Left ventricle myocardium inferior (tissue), 1 donor: ENCODE measurements around the gene SLC1A4. TPM values are rescaled to one million over a fixed set of nuclear protein-coding genes. Genes with fewer than 3 reads are reported as not detected.

Experiments
- DNase-seq: peaks from one replicate; pipeline ENCODE4 v3.0.0-alpha.2; 2020
- H3K27ac ChIP-seq: fragments of 200-600 bp; replicated peaks from 2 replicates; pipeline ENCODE4 v1.8.0; 2021
- H3K27me3 ChIP-seq: fragments of 200-600 bp; 2 replicates; pipeline ENCODE4 v1.8.0; 2021; ENCODE audit warnings: low read depth
- H3K36me3 ChIP-seq: fragments of 200-600 bp; 2 replicates; pipeline ENCODE4 v1.8.0; 2021
- H3K4me1 ChIP-seq: fragments of 200-600 bp; 2 replicates; pipeline ENCODE4 v1.8.0; 2021
- H3K4me3 ChIP-seq: fragments of 200-600 bp; 2 replicates; pipeline ENCODE4 v1.8.0; 2021; ENCODE audit warnings: mild to moderate bottlenecking, moderate library complexity
- H3K9me3 ChIP-seq: fragments of 200-600 bp; replicated peaks from 2 replicates; pipeline ENCODE4 v1.8.0; 2021
- CTCF ChIP-seq: fragments of 200-600 bp; IDR thresholded peaks from 2 replicates; pipeline ENCODE4 v1.8.0; 2021; ENCODE audit warnings: antibody characterized with exemption, mild to moderate bottlenecking, borderline replicate concordance
- intact Hi-C: fragments of 100-400 bp; cut with micrococcal nuclease; formaldehyde crosslinking; loops from one replicate; pipeline ENCODE4 v1.11.0; 2022
- total RNA-seq: library from RNA; stranded (reverse); fragmentation: NEBNext Ultra II Directional; extraction: Animal tissue kit (Norgen Biotek cat#: 25700); gene quantifications from one replicate; pipeline ENCODE4 v1.2.1, GENCODE V29; 2021
- donor health status: DM: no; HTN: yes; CAD: no; lungs with severe emphysema.

Gene SLC1A4
- total RNA-seq, 1 donor from 2014 or later, result 13.2 TPM

- DNase-seq, result no peak
- H3K27me3 ChIP-seq, result no peaks in the 10 kb centered on the region
- H3K9me3 ChIP-seq, result no peaks in the 10 kb centered on the region
- no peak for TF ChIP-seq CTCF
- no peak overlapping the region for H3K4me3 ChIP-seq
- H3K27ac ChIP-seq, result no peak overlapping the region
- intact Hi-C loops, result no loop called here
- no peaks in the 10 kb centered on the region for H3K36me3 ChIP-seq
- H3K4me1 ChIP-seq, result peaks cover 38% of the 10 kb centered on the region
Measured at GRCh38 chr2:64982311-64982857, 6.8 kb upstream of the SLC1A4 start.

GRCh38 chr2:64982932-64983331 is 6.3 kb upstream of the SLC1A4 start:
- no peak for DNase-seq
- TF ChIP-seq CTCF, result no peak
- Histone ChIP-seq H3K4me1 (peaks cover 39% of the 10 kb centered on the region), H3K27ac (no peak overlapping the region), H3K9me3 (no peaks in the 10 kb centered on the region), H3K4me3 (no peak overlapping the region), H3K36me3 (no peaks in the 10 kb centered on the region), H3K27me3 (no peaks in the 10 kb centered on the region)
- intact Hi-C loops, result no loop called here

- Histone ChIP-seq H3K4me1 (peaks cover 49% of the 10 kb centered on the region), H3K27me3 (no peaks in the 10 kb centered on the region), H3K4me3 (no peak overlapping the region), H3K36me3 (no peaks in the 10 kb centered on the region), H3K27ac (peak overlapping the region; percentile 27), H3K9me3 (no peaks in the 10 kb centered on the region)
- intact Hi-C loops, result no loop called here
- DNase-seq, result peak; percentile 20
- TF ChIP-seq CTCF, result no peak
Measured at GRCh38 chr2:64985447-64985846, 3.8 kb upstream of the SLC1A4 start.

GRCh38 chr2:64987001-64987955 is 1.9 kb upstream of the SLC1A4 start:
- intact Hi-C loops, result no loop called here
- Histone ChIP-seq H3K9me3 (no peaks in the 10 kb centered on the region), H3K27me3 (no peaks in the 10 kb centered on the region), H3K4me1 (peaks cover 55% of the 10 kb centered on the region), H3K27ac (peak overlapping the region; percentile 92), H3K4me3 (peak overlapping the region; percentile 84), H3K36me3 (no peaks in the 10 kb centered on the region)
- TF ChIP-seq CTCF, result no peak
- DNase-seq, result no peak

- intact Hi-C loops, result no loop called here
- no peaks in the 10 kb centered on the region for H3K9me3 ChIP-seq
- no peak for DNase-seq
Measured at GRCh38 chr2:64987956-64988419, 1.2 kb upstream of the SLC1A4 start.

More at GRCh38 chr2:64987956-64988419, 1.2 kb upstream of the SLC1A4 start:
- Histone ChIP-seq H3K4me3 (peak overlapping the region; percentile 84), H3K27me3 (no peaks in the 10 kb centered on the region), H3K4me1 (peaks cover 55% of the 10 kb centered on the region), H3K36me3 (no peaks in the 10 kb centered on the region), H3K27ac (peak overlapping the region; percentile 92)
- TF ChIP-seq CTCF, result no peak
